ENCODE measurements around the gene CPNE9.

- TF ChIP-seq, protein P1, sequence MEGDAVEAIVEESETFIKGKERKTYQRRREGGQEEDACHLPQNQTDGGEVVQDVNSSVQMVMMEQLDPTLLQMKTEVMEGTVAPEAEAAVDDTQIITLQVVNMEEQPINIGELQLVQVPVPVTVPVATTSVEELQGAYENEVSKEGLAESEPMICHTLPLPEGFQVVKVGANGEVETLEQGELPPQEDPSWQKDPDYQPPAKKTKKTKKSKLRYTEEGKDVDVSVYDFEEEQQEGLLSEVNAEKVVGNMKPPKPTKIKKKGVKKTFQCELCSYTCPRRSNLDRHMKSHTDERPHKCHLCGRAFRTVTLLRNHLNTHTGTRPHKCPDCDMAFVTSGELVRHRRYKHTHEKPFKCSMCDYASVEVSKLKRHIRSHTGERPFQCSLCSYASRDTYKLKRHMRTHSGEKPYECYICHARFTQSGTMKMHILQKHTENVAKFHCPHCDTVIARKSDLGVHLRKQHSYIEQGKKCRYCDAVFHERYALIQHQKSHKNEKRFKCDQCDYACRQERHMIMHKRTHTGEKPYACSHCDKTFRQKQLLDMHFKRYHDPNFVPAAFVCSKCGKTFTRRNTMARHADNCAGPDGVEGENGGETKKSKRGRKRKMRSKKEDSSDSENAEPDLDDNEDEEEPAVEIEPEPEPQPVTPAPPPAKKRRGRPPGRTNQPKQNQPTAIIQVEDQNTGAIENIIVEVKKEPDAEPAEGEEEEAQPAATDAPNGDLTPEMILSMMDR (IDR thresholded peaks at IDR 0.05; ENCODE audit: poor library complexity) = no peak
- TF ChIP-seq EZH2 (IDR thresholded peaks at IDR 0.05; ENCODE audit: borderline replicate concordance) = no peak
- no peak for TF ChIP-seq EZH2phosphoT487 (IDR thresholded peaks at IDR 0.05; ENCODE audit: low read depth, severe bottlenecking, unreplicated experiment)
Measured at GRCh38 chr3:9675736-9676290, 27.8 kb upstream of the CPNE9 start.

All from hepatocyte (in vitro differentiated cells).